HG03159 (cell line): ENCODE data around the gene CLCN4.

Experiments used
- ATAC-seq: cut with Tn5 transposase; IDR thresholded peaks from one replicate; pipeline ENCODE4 v1.9.1; 2021; ENCODE audit warnings: mild to moderate bottlenecking, moderate library complexity; ENCODE audit not compliant: unreplicated experiment

CLCN4 gene

DNA sequence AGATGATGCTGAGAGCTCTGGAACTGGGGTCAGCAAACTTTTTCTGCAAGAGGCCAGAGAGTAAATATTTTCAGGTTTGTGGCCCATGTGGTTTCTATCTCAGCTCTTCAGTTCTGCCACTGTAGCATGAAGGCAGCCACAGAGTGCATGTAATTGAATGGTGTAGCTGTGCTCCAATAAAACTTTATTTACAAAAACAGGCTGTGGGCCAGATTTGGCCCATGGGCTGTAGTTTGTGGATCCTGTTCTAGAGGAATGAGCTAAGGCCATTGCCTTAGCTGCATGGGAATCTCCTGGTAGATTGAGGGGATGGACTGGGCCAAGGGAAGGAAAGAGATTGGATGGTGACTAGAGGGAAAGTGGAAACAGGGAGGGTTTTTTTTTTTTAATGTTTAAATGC, 36.8 kb downstream of the CLCN4 start:
- no peak for ATAC-seq

DNA sequence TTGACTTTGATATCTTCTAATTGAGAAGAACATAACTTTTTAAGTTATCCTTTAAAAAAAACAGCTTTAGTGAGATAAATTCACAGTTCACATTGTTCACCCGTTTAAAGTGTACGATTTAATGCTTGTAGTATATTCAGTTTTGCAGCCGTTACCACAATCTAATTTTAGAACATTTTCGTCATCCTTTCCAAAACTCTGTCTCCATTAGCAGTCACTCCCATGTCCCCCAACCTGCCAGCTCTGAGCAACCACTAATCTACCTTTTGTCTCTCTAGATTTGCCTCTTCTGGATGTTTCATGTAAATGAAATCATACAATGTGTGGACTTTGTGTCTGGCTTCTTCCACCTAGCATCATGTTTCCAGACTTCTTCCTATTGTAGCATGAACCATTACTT, 38.6 kb downstream of the CLCN4 start:
- no peak for ATAC-seq

DNA sequence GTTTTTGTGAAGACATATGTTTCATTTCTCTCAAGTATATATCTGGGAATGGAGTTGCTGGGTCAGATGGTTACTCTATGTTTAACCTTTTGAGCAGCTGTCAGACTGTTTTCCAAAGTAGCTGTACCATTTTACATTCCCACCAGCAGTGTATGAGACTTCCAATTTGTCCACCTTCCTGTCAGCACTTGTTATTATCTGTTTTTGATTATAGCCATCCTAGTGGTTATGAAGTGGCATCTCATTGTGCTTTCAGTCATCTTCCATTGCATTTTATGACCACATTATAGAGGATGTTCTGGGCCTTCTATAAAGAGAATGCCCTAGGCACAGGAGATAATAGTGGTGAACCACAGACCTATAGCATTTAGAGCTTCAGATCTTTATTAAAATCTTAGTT, 39.2 kb downstream of the CLCN4 start:
- ATAC-seq = no peak

DNA sequence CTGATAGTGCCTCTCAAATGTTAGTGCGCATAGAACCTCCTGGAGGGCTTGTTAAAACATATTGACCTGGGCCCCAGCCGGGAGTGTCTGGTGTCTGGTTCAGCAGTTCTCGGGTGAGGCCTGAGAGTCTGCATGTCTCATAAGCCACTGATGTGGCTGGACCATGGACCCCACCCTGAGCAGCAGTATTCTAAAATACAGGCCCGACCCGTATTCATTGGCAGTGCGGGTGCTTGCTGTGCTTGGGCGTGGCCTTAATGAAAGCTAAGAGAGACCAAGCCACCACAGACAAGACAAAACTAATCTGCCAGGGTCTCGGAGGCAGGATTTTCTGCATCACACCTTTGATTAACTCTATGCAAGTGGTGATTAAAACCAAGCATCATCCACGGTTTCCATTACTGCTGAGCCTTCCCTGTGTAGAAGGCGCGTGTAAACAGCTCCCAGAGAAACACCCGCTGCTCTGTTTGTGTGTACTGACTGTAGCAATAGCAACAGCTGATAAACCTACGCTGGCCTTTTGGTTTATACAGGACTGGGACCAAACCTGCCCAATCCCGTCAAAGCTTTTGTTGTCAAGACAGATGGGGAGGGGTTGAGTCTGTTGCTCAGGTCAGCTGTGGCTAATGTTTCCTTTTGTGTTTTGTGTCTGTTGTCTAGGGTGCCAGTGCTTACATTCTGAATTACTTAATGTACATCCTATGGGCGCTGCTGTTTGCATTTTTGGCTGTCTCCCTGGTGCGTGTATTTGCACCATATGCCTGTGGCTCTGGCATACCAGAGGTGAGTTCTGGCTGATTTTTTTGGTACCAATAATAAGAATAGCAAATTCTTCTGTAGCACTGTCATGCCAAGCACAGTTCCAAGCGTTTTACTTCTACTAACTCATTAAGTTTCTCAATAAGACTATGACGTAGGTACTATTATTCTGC, 40.8 kb downstream of the CLCN4 start:
- ATAC-seq = no peak

DNA sequence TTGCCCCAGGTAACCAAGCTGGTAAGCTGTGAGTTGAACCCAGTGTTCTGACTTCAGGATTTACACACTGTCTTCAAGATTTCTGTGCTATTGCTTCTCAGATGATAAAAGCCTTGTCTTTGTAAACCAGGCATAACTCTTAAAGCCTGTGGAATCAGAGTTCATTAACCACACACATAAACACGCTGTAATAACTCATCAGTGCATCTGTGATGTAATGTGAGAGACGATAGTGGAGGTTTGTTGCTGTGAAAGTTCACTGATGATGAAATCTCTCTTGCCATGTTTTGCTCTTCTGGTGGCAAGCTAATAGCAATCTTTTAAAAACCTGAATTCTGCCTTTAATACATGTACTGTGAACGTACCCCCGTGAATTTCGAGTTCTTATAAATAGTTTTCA, 41.5 kb downstream of the CLCN4 start:
- ATAC-seq = no peak

DNA sequence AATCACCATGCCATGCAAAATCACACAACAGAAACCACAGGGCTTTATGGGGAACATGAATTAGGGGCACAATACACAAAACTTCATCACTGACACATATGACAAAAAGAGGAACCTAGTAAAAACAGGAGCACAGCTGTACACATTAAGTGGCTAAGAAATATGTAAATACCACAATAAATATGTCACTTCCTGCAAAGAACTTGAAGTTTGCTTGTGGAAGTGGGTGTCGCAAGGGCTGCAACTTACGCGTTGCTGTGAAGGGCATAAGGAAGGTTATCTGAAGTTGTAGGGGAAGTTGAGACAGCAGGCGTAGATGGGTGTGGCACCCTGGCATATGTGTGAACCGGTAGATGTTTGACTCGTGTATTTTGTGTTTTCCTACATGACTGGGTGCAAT, 42.4 kb downstream of the CLCN4 start:
- ATAC-seq = peak; percentile 92

DNA sequence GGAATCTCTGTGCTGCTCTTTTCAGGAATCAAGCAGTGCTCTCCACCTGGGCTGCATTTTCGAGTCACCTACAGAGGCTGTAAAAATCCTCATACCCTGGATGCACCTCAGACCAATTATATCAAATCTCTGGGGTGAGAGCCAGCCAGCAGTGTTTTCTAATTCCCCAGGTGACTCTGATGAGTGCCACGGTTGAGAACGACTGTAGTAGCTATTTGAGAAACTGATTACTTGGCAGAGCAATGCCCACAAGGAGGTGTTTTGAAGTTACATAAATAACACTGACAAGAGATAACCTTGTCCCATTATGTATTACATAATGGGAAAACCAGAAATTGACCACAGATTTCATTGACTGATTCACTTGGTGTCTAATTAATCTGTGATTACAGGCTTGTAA, 46.8 kb downstream of the CLCN4 start:
- no peak for ATAC-seq

DNA sequence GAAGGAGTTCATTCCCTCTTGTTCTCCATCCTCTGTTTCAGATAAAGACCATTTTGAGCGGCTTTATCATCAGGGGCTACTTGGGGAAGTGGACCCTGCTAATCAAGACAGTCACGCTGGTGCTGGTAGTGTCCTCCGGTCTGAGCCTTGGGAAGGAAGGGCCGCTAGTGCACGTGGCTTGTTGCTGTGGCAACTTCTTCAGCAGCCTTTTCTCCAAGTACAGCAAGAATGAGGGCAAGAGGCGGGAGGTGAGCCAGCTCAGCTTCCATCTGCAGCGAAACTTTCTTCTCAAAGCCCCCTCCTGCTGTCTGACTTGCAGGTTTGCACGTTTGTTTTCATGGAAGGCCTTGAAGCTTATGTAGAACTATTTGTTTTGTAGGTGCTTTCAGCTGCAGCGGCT, 49.5 kb downstream of the CLCN4 start:
- ATAC-seq = no peak

DNA sequence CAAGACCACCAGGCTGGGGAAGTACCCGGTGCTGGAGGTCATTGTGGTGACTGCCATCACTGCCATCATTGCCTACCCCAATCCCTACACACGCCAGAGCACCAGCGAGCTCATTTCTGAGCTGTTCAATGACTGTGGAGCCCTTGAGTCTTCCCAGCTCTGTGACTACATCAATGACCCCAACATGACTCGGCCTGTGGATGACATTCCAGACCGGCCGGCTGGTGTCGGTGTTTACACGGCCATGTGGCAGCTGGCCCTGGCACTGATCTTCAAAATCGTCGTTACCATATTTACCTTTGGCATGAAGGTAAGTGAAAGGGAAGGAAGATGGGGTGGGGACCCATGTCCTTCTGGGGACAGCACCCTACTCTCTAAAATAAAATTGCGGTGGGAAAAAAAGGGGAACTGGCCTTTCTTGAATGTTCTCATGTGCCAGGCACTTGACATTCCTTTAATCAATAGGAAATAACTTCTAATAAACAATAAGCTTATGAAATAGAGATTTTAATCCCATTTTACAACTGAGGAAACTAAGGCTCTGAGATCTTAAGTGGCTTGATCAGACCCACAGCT, 51.6 kb downstream of the CLCN4 start:
- ATAC-seq = no peak

DNA sequence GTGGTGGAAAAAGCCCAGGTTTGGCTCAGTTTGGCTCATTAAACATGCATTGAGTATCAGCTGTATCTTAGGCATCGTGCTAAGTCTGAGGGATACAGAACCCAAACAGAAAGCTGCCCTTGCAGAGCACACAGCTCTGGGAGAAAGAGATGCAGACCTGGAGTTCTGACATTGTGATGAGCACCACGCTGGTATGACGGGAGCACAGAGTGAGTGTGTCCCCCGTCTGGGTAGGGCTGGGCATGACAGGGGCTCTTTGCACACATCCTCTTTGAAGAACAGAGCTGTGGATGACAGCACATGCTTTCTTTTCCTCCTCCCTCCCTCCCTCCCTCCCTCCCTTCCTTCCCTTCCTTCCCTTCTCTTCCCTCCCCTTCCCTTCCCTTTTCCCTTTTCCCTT, 52.2 kb downstream of the CLCN4 start:
- no peak for ATAC-seq

DNA sequence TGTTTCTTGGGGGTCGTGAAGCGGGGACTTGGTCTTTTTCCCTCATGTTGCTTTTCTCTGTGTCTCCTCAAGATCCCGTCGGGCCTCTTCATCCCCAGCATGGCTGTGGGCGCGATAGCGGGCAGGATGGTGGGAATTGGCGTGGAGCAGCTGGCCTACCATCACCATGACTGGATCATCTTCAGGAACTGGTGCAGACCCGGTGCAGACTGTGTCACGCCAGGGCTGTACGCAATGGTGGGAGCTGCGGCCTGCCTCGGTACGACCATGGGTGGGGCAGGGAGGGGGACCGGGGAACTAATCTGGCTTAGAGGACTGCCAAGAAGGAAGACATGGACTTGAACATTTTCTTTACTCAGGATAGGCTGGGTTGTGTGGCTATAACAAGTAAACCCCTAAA, 55.6 kb downstream of the CLCN4 start:
- ATAC-seq = no peak

DNA sequence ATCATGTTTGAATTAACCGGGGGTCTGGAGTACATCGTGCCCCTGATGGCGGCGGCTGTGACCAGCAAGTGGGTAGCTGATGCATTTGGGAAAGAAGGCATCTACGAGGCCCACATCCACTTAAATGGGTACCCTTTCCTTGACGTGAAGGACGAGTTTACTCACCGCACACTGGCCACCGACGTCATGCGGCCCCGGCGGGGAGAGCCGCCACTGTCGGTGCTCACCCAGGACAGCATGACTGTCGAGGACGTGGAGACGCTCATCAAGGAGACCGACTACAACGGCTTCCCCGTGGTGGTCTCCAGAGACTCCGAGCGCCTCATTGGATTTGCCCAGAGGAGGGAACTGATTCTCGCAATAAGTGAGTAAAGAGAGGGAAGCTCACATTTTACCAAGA, 56.9 kb downstream of the CLCN4 start:
- ATAC-seq = no peak

DNA sequence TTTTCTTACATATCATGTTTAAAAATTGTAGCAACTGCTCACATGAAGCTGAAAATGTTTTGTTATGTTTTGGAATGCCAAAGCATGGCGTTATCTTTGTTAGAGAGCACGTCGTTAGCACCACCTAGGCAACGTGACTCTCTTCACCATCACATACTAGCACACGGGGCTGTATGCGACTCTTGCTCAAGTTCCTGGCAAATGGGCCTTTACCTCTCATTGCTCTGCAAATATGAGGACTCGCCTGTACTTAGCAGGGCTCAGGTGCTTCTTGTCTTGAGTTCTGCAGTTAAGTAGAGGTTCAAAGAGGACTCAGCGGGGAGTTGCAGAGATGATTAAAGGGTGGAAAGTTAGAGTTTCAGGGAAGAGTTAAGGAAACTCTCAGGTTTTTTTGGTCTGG, 59.4 kb downstream of the CLCN4 start:
- no peak for ATAC-seq

DNA sequence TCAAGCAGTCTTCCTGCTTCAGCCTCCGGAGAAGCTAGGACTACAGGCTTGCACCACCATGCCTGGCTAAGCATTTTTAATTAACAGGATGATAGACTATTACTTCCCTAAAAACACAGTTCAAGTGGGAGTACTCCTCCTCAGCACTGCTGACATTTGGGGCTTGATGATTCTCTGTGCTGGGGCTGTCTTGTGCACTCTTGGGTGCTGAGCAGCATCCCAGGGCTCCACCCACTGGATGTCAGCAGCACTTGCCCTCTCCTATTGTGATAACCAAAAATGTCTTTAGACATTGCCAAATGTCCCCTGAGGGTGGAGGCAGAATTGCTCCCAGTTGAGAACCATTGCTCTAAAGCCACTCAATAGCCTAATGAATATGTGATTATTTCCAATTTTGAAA, 60.4 kb downstream of the CLCN4 start:
- peak; percentile 57 for ATAC-seq

DNA sequence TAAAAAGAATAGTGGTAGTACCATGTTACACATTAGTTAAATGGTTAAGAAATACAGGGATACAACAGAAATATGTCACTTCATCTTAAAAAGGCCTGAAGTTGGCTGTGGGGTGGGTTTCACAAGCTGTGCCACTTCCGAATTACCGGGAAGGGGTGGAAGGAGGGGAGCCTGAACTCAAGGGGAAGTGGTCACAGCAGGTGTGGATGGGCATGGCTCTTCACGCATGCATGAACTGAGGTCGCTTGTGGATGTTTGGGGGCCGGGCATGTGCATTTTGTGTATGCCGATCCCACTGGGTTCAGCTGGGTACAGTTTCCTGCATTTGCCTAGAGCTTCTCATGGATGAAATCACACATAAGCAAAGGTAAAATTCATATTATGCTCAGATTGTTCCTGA, 64.9 kb downstream of the CLCN4 start:
- ATAC-seq = no peak

DNA sequence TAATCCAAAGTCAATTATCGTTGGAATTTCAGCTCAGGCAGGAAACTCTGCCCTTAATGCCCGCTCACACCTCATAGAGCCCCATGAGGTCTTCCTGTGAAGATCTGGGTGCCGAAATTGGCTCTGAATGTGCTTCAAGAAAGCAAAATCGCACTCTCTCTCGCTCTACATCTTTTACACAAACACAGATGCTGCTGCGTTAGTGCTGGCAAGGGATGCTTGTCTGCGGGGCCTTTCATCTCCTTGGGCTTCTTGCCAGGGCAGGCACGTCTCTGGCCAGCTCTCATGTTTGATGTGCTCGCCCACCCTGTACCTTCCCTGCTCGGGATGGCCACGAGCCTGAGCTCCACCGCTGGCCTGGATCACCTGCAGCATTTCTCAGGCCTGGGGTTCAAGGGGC, 66.5 kb downstream of the CLCN4 start:
- no peak for ATAC-seq

DNA sequence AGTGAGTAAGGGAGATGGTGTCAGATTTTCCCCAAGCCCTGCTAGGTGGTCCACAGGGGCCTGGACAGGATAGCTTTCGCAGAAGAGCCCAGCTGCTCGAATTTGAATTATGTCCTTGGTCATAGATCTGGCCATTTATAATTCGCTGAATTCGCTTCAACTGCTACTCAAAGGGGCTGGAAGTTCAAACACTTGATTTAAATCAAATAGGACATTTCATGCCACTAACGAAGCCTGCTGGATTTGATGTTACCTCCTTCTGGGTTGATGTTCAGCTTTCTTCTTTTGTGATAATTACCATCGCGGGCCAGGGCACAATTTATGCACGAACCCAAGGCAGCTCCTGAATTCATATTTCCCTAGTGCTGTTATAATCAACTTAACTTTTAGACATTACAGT, 67.0 kb downstream of the CLCN4 start:
- no peak for ATAC-seq

DNA sequence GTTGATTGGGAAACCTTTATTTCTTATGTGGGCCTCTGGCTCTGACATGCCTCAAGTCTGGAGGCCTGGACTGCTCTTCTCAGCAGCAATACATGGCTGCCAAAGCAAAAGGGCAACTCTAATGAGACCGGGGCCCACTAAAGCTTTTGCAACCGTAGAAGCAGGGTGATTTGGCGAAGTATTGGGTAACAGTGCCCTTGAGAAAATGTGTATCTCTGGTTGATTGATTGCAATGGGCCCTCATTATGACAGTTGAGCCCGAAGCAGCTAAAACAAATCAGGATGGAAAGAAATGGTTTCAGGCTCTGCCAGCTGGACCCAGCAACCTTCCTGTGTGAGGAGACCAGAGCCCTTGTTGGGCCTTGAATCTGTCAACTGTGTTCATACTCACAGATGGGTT, 73.4 kb downstream of the CLCN4 start:
- no peak for ATAC-seq

DNA sequence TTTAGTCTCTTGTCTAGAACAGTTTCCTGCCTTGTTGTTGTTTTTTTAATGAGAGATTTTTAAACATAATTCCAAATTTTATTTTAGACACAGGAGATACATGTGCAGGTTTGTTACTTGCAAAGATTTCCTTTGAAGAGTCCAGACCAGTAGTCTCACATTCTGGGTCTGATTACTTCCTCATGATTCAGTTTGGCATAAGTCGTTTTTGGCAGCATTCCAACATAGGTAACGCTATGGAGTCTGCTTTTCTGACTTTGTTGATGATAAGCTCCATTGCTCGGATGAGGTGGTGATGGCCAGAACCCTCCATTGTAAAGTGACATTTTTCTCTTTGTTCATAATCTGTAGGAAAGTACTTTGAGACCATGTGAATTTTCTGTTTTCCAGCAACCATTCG, 74.7 kb downstream of the CLCN4 start:
- no peak for ATAC-seq

DNA sequence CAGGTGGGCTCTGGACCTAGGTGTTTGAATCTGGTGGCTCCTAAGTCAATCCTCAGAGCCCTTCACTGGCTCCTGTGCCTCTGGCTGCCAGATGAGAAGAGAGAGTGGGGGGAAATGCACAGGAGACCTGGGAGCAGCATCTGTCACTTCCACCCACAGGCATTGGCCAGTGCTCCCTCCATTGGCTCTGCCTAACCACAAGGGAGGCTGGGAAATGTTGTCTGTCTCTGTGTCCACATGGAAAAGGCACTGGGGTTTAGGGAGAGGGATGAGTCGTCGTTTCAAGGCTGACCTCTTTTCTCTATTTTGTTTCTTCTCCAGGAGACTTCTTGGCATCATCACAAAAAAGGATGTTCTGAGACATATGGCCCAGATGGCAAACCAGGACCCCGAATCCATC, 76.4 kb downstream of the CLCN4 start:
- no peak for ATAC-seq

DNA sequence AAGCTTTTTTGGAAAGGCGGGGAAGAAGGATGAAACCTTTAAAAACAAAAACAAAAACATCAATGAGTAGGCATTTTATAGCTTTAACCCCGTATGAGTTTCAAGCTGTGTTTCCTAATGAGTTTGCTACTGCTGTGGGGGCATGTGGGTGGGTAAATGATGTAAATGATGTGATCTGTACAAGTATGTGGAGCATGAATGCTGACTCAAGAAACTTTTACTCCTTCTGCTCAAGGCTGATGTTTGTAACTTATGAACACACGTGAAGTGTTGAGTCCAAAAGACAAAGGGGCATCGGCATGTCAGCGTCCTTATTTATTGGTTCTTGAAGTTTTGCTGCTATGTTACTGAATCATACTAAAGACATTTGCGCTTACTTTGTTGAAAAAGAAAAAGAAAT, 76.9 kb downstream of the CLCN4 start:
- no peak for ATAC-seq

DNA sequence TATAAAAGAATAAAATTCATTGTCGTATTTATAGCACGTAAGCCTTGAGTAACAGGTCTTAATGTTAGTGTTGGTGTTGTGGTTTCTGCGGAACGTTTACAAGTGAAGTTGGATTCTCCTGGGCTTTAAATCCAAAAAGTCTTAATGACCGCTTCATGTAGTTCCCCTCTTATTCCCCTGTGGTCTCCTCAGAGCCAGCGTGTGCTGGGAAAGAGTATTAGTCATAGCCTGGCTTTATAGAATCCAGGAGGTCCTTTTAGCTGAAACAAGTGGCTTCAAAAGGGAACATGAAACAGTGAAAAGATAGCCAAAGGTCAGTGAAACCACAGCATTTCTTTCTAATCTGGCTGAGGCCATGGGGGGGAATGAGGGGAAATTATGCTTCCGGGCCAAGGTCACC, 79.1 kb downstream of the CLCN4 start:
- ATAC-seq = no peak

DNA sequence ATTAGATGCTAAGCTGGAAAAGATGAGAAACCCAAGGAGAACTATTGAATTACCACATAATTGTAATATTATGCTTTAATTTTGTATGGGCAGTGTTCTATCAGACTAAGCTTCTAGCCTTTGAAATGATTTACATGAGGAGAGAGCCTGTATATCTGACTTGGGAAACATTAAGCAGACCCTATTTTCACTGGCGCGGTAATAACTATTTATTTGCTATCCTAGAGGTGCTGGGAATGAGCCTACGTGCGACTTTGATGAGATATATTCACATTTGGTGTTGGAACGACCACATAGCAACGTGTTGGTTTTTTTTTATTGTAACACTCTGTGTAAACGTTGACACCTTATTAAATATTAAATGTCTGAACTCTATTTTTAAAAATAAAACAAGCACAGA, 80.5 kb downstream of the CLCN4 start:
- ATAC-seq = no peak
